Loucy (cell line): ENCODE data around the gene SMC6.

Source experiments
- H2AFZ ChIP-seq: fragments of 200-600 bp; sonication (generic); 2 replicates; pipeline ENCODE4 v1.6.0; 2016; ENCODE audit warnings: antibody characterized with exemption, mild to moderate bottlenecking, low read length, moderate library complexity
- H3F3A ChIP-seq: fragments of 200-600 bp; 2 replicates; pipeline ENCODE4 v1.6.0; 2016; ENCODE audit warnings: antibody characterized with exemption, low read depth, mild to moderate bottlenecking
- H3K27me3 ChIP-seq: fragments of 200-600 bp; sonication (generic); 2 replicates; pipeline ENCODE4 v1.6.1; 2014; ENCODE audit warnings: low read length, mild to moderate bottlenecking; ENCODE audit not compliant: insufficient read depth, poor library complexity, severe bottlenecking
- H3K36me3 ChIP-seq: fragments of 200-600 bp; sonication (generic); 2 replicates; pipeline ENCODE4 v1.6.1; 2016; ENCODE audit warnings: low read length; ENCODE audit not compliant: insufficient read depth
- H3K4me1 ChIP-seq: fragments of 200-600 bp; sonication (generic); 2 replicates; pipeline ENCODE4 v1.5.1; 2014; ENCODE audit warnings: low read length, mild to moderate bottlenecking; ENCODE audit not compliant: insufficient read depth, poor library complexity, severe bottlenecking
- H3K4me2 ChIP-seq: fragments of 200-600 bp; sonication (generic); 2 replicates; pipeline ENCODE4 v1.6.0; 2014; ENCODE audit warnings: antibody characterized with exemption, low read length, low read depth, mild to moderate bottlenecking; ENCODE audit not compliant: poor library complexity, severe bottlenecking
- H3K4me3 ChIP-seq: fragments of 200-600 bp; sonication (generic); 2 replicates; pipeline ENCODE4 v1.5.1; 2014; ENCODE audit warnings: low read length, mild to moderate bottlenecking, mixed read lengths; ENCODE audit not compliant: poor library complexity, severe bottlenecking
- H3K79me2 ChIP-seq: fragments of 200-600 bp; sonication (generic); 2 replicates; pipeline ENCODE4 v1.6.1; 2014; ENCODE audit warnings: low read length; ENCODE audit not compliant: insufficient read depth
- H3K9ac ChIP-seq: fragments of 200-600 bp; sonication (generic); 2 replicates; pipeline ENCODE4 v1.6.0; 2014; ENCODE audit warnings: mild to moderate bottlenecking, low read depth, low read length, moderate library complexity; ENCODE audit not compliant: poor library complexity, severe bottlenecking
- H3K9me2 ChIP-seq: fragments of 200-600 bp; sonication (generic); replicated peaks from 2 replicates; pipeline ENCODE4 v1.6.1; 2016; ENCODE audit warnings: low read depth, low read length, mixed read lengths
- H3K9me3 ChIP-seq: fragments of 200-600 bp; sonication (generic); 2 replicates; pipeline ENCODE4 v1.6.1; 2014; ENCODE audit warnings: mild to moderate bottlenecking, antibody characterized with exemption, low read length, low read depth; ENCODE audit not compliant: insufficient read depth
- H4K20me1 ChIP-seq: fragments of 200-600 bp; sonication (generic); 2 replicates; pipeline ENCODE4 v1.6.0; 2014; ENCODE audit warnings: antibody characterized with exemption, low read length, mild to moderate bottlenecking; ENCODE audit not compliant: insufficient read depth, poor library complexity, severe bottlenecking
- EZH2phosphoT487 ChIP-seq: fragments of 200-600 bp; IDR thresholded peaks from 2 replicates; pipeline ENCODE4 v1.6.1; 2018; ENCODE audit warnings: antibody characterized with exemption, mild to moderate bottlenecking, moderate library complexity, borderline replicate concordance
- TF ChIP-seq, protein P1 (sequence below): fragments of 200-600 bp; sonication (generic); conservative IDR thresholded peaks from 2 replicates; pipeline ENCODE4 v1.5.1; 2014; ENCODE audit warnings: mild to moderate bottlenecking, antibody characterized with exemption, low read length

SMC6 gene

DNA sequence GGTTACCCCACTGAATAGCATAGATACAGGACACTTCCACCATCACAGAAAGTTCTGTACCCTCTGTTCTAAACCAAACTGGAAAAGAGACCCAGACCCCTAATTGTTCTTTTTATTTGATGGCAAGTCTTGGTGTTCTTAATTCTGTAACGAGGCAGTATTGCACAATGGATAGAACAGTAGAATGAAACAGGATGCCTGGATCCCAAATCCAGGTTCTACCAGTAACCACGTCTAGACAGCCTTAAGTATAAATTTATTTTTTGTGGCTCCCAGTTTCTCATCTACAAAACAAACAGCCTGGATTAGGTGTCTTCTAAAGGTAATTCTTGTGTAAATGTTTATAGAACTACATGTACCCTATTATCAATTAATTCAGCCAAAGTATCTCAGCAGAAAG is 23.7 kb downstream of the SMC6 start:
- no peak for TF ChIP-seq EZH2phosphoT487
- TF ChIP-seq, protein P1, sequence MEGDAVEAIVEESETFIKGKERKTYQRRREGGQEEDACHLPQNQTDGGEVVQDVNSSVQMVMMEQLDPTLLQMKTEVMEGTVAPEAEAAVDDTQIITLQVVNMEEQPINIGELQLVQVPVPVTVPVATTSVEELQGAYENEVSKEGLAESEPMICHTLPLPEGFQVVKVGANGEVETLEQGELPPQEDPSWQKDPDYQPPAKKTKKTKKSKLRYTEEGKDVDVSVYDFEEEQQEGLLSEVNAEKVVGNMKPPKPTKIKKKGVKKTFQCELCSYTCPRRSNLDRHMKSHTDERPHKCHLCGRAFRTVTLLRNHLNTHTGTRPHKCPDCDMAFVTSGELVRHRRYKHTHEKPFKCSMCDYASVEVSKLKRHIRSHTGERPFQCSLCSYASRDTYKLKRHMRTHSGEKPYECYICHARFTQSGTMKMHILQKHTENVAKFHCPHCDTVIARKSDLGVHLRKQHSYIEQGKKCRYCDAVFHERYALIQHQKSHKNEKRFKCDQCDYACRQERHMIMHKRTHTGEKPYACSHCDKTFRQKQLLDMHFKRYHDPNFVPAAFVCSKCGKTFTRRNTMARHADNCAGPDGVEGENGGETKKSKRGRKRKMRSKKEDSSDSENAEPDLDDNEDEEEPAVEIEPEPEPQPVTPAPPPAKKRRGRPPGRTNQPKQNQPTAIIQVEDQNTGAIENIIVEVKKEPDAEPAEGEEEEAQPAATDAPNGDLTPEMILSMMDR: no peak
- Histone ChIP-seq H3K36me3 (peaks cover 25% of the 10 kb centered on the region; the same call in 1 of the 2 replicates), H3F3A (no peaks in the 10 kb centered on the region)

DNA sequence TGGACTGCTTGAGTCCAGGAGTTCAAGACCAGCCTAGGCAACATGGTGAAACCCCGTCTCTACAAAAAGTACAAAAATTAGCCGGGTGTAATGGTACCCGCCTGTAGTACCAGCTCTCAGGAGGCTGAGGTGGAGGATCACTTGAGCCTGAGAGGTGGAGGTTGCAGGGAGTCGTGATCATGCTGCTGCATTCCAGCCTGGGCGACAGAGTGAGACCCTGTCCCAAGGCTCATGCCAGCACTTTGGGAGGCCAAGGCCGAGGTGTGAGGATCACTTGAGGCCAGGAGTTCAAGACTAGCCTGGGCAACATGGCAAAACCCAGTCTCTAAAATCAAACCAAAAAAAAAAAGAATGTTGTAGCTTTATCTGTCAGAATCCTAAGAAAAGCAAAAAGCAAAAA is 25.4 kb downstream of the SMC6 start:
- H3K9ac ChIP-seq: no peak overlapping the region
- no peak for TF ChIP-seq EZH2phosphoT487
- TF ChIP-seq, protein P1: no peak
- no peaks in the 10 kb centered on the region for H3K9me3 ChIP-seq
- no peaks in the 10 kb centered on the region for H3K27me3 ChIP-seq
- no peak overlapping the region for H3K4me3 ChIP-seq
- no peaks in the 10 kb centered on the region for H4K20me1 ChIP-seq
- H3K4me1 ChIP-seq: no peaks in the 10 kb centered on the region
- no peak overlapping the region for H2AFZ ChIP-seq
- no peaks in the 10 kb centered on the region for H3K79me2 ChIP-seq
- H3K9me2 ChIP-seq: no peaks in the 10 kb centered on the region
- no peaks in the 10 kb centered on the region for H3F3A ChIP-seq
- peaks cover 32% of the 10 kb centered on the region; the same call in 1 of the 2 replicates for H3K36me3 ChIP-seq
- no peak overlapping the region for H3K4me2 ChIP-seq

More for the DNA sequence above, 23.7 kb downstream of the SMC6 start:
- H4K20me1 ChIP-seq: no peaks in the 10 kb centered on the region
- no peaks in the 10 kb centered on the region for H3K9me3 ChIP-seq
- no peaks in the 10 kb centered on the region for H3K79me2 ChIP-seq
- H3K9ac ChIP-seq: no peak overlapping the region
- no peak overlapping the region for H2AFZ ChIP-seq
- no peaks in the 10 kb centered on the region for H3K9me2 ChIP-seq
- no peaks in the 10 kb centered on the region for H3K27me3 ChIP-seq
- no peaks in the 10 kb centered on the region for H3K4me1 ChIP-seq
- H3K4me3 ChIP-seq: no peak overlapping the region
- no peak overlapping the region for H3K4me2 ChIP-seq

DNA sequence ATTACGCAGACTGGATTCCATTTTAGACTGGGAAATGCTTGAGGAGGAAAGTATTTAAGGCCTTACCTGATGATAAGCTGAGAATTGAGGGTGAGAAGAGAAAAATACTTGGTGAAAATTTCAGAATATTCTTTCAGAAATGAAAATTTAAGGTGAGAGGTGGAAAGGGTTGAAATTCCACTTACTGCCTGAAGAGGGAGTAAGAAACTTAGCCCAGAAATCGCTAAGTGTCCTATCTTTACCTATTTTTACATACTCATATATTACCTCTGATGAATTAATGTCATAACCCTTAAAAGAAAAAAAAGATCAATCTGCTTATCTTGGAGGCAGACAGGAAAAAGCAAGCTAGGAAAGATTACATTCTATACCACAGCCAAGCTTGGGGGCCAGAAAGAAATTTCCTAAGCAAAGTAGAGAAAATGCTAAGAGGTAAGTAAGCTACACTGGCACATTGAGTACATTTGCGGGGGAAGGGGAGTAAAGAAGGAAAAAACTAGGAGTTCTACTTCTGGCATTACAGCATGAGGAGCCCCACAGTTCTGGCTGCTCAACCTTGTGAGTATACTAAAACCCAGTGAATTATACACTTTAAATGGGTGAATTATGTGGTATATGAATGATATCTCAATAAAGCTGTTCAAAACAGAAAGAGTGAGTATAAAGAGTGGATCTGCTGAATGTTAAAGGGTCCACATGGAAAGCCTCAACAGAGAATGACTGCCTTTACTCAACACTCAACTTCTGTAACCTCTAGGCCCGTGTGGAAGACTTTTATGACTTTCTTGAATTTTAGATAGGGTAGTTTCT is 33.8 kb downstream of the SMC6 start:
- Histone ChIP-seq H3K79me2 (no peaks in the 10 kb centered on the region), H4K20me1 (no peaks in the 10 kb centered on the region), H3K4me1 (no peaks in the 10 kb centered on the region), H3K9ac (no peak overlapping the region), H3K4me2 (no peak overlapping the region), H3K9me3 (no peaks in the 10 kb centered on the region), H3F3A (no peaks in the 10 kb centered on the region), H3K27me3 (no peaks in the 10 kb centered on the region), H3K36me3 (peaks cover 44% of the 10 kb centered on the region), H3K4me3 (no peak overlapping the region), H3K9me2 (no peaks in the 10 kb centered on the region), H2AFZ (no peak overlapping the region)
- TF ChIP-seq, protein P1: peak; percentile 83
- TF ChIP-seq EZH2phosphoT487: no peak
